LHCN-M2 (cell line): ENCODE data around the gene RFX4. TPM values are rescaled to one million over a fixed set of nuclear protein-coding genes. Genes with fewer than 3 reads are reported as not detected.
"Not testable (repeated sequence)": the region's sequence is repeated elsewhere in the genome, so short reads cannot be mapped to it uniquely, and the experiment has no call there.

ENCODE experiments used
- DNase-seq: peaks from one replicate; pipeline ENCODE4 v3.0.0-alpha.2; 2012; ENCODE audit warnings: low read depth
- total RNA-seq: library from RNA; depleted of rRNA; stranded (reverse); fragments of >200 nt; gene quantifications from 2 replicates; pipeline ENCODE4 v1.2.3, GENCODE V29; 2014

RFX4 gene
- total RNA-seq, 1 experiment from 2014 or later, result not detected

DNA sequence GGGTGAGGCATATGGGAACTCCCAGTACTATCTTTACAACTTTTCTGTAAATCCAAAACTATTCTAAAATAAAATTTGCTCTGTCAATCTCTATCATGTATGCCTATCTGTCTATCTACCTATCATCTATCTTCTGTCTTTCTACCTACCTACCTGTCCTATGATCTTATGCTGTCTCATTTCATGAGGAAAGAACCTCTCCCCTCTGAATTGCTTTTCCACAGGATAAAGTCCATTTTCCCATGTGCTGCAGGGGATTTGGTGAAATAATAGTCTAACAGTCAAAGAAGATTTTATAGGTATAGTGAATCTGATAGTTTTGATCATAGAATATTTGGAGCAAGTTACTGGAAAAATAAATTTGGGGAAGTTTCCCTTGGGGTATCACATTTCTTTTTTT, 104.9 kb downstream of the RFX4 start:
- DNase-seq, result no peak

DNA sequence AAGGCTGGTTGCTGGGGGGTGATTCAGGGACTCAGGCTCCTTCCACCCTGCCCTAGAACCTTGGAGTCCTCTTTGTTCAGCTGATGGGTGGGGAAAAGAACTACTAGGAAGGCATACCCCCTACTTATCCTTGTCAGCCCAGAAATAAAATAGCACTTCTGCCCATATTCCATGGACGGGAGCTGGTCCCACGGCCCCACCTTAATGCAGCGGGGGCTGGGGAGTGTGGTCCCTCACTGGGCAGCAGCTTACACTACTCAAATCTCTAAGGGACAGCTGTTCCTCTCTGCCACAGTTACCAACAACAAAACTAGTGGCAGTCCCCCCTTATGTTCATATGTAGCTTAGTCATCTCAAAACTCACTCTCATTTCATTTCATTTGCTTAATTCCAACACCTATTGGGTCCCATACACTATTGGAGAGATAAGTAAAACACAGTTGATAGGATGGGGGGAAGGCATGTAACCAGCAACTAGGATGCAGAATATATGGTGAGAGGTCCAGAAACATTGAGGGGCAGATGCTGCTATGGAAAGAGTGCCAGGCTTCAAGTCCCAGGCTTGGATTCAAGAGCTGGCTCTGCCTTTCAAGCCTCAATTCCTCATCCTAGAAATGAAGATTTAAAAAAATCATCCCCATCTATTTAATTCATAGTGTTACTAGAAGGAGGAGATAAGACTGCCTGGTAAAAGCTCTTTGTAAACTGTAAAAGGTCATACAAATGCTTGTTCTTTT, 107.9 kb downstream of the RFX4 start:
- no peak for DNase-seq

DNA sequence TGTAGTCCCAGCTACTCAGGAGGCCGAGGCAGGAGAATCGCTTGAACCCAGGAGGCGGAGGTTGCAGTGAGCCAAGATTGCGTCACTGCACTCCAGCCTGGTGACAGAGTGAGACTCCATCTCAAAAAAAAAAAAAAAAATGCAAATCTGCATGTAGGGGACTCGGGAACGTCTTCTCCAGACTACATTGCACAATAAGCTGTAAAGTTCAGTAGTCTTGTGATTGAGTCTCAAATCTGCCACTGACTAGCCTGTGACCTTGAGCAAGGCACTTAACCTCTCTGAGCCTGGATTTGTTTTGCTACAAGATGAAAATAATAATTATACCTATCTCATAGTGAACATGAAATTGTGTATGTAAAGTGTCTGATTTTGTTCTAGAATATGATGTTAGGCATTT, 109.2 kb downstream of the RFX4 start:
- DNase-seq, result not testable (repeated sequence)

DNA sequence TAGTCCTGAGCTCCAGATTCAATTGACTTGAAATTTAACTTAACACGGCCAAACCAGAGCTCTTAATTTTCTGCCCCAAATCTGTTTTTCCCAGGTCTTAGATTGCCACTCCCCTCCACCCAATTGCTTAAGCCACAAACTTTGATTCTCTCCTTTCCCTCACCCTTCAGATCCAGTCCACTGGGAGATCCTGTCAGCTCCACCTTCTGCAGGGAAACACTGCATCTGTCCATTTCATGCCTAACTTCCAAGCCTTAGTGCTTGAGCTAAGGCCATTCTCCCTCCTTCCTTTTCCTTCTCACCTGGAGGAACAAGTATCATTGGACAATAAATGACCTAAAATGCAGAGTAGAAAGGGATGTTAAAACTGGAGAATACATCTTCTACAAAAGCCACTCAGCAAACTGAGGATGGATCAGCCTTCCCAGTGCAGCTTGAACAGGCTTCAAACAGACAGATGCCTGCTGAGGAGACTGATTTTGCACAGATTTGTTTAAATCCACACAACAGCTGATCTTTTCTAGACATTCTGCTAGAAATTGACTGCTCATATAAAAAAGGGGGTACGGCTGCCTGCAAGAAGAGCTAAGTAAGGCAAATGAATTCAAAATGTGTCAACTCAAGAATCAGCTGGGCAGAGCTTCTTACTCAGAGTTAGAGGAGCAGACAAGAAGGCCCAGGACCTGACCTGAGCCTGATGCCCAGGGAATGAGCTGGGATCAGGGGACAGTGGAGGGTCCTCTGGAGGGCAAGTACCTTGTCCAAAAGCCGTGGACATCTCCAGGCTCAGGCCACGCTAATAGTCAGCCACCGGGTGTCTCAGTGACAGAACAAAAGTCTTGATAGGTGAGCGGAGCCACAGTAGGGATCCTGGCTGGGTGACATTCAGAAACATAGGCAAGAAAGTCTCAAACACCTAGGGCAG, 110.4 kb downstream of the RFX4 start:
- no peak for DNase-seq

DNA sequence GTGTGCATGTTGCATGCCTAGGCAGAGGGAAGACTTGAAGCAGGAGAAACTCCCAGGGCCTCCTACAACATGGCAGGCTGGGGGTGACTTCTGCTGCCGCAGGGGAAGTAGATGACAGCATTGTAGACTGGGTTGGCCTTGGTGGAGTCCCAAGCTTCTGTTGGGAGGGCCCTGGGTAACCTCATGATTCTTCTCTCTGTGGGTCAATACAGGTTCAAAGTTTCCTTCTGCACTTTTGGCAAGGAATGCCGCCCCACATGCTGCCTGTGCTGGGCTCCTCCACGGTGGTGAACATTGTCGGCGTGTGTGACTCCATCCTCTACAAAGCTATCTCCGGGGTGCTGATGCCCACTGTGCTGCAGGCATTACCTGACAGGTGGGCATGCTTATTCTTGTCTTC, 113.3 kb downstream of the RFX4 start:
- DNase-seq, result no peak

GRCh38 chr12:106696681-106697417, 114.0 kb downstream of the RFX4 start:
- no peak for DNase-seq

DNA sequence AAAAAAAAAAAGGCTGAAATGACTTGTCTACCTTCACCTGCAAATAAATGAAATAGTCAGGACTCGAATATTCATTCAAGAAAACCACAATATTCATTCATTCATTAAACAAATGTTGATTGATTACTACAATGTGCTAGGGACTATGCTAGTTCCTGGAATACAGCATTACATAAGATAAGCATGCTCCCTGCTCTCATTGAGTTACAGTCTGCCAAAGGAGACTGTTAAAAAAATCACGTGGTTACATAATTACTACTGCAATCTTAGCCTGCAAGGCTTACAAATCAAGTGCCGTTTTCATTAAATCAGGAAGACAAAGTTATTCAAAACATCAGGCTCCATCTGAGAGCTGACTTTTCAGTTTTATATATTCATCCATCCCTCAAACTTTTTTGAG, 121.3 kb downstream of the RFX4 start:
- DNase-seq, result no peak

- no peak for DNase-seq
These were observed 123.2 kb downstream of the RFX4 start for GRCh38 chr12:106705971-106706370.

DNA sequence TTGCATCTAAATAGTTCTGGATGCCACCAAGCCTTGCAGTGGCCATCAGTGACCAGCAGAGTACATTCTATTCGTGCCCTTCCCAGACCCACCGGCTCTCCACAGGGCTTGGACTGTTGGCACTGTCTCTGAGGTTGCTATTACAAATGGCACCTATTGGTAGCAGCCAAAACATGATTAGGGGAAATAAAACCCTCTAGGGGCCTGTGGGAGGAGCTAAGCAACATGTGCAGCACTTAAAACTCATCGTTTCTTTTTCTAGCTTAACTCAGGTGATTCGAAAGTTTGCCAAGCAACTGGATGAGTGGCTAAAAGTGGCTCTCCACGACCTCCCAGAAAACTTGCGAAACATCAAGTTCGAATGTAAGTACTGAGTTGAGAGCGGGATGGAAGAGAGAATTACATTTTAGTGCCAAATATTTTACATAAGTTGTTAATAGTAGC, 126.3 kb downstream of the RFX4 start:
- no peak for DNase-seq

DNA sequence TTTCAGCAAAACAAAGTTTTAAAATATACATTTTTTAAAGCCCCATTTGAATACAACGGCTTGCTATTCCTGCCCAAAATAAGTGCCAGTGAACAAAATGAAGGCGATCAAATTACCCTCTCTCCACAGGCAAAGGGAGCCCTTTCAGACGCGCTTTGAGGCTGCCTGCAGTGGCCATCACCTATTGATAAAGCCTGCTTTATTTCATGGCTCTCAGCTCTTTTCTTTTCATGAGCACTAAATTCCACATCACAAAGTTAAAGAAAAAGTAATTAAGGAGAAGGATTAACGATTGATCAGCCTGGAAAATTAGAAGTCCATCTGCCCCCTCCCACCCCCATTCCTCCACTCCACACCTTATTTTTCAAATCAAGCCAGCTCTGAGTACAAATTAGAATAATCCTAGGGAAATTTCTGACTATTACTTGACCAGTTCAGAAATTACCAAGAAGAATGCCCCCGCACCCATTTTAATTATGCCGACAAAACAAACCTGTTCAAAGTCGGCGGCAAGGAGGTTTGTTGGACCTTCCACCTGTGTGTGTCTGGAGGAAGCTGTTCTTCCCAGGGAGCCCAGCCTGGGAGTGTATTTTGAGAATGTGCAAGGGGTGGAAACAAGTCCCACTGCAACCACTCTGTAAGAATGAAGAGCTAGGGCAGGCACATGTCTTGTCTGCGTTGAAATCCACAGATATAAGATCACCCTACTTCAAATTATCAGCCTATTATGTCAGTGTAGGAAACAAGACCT, 127.5 kb downstream of the RFX4 start:
- no peak for DNase-seq

DNA sequence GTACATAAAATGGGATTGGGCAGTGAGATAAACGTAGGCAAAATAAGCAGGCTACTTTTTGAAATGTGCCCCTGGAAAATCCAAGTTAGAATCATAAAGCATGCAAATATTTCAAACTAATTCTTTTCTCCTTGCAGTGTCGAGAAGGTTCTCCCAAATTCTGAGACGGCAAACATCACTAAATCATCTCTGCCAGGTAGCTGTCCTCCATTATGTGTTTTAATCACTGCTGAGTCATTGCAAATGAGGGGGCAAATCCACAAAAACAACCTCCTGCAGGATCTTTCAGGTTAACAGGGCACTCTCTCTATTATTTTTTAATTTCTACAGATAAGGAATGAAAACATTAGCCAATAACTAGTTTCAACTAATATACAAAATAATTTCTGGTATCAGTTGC, 128.5 kb downstream of the RFX4 start:
- no peak for DNase-seq

GRCh38 chr12:106712768-106713167, 130.0 kb downstream of the RFX4 start:
- no peak for DNase-seq

- no peak for DNase-seq
These were observed 132.1 kb downstream of the RFX4 start for GRCh38 chr12:106714926-106715325.

DNA sequence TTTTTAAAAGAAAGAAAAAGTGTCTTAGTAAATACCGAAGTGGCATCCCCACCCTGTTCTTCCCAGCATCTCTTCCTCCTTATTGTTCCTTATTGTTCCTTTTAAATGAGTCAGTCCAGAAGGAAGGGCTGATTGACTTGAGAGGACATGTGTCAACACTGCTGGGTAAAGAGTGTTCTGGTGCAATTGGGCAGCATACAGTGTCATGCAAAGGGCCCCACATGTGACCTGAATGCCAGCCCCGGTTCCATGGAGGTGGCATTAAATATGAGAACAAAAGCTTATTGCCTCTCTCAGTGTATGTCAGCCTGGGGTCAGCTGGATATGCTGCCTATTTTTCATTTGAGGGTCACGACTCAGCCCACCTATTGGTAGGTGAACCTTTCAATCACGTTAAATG, 132.8 kb downstream of the RFX4 start:
- no peak for DNase-seq

DNA sequence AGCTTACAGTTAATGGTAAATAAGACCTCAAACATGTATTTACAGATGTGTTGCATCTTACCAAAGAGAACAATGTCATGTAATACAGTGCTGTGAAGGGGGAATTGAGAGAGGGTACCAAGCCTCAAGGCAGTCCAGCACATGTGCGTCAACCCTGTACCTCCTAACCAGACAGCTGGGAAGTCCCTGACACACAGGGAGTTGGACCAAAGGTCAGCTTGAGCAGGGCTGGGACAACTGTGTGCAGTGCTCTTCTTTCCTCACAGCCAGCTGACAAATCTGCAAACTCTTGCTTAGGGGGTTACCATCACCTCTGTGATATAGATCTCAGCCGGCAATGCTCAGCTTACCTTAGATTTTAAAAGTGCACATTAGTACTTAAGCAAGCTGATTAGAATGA, 134.9 kb downstream of the RFX4 start:
- DNase-seq, result no peak

GRCh38 chr12:106719879-106720278, 137.1 kb downstream of the RFX4 start:
- no peak for DNase-seq

DNA sequence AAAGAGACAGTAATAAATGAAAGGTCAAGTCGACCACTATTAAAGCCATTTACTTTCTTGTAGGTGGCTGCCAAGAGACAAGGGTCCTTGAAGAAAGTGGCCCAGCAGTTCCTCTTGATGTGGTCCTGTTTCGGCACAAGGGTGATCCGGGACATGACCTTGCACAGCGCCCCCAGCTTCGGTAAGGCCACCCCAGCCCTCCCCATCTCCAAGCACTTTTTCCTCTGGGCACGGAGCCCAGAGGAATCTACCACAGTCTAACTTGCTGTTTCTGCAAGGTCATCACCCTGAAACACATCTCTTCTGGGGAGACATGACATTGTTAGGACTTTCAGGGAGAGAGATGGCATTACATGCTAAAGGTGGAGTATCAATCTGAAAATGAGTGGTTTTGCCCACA, 137.9 kb downstream of the RFX4 start:
- no peak for DNase-seq

- DNase-seq, result no peak
These were observed 139.1 kb downstream of the RFX4 start for GRCh38 chr12:106721915-106722314.

GRCh38 chr12:106722837-106723236, 140.0 kb downstream of the RFX4 start:
- DNase-seq, result no peak

DNA sequence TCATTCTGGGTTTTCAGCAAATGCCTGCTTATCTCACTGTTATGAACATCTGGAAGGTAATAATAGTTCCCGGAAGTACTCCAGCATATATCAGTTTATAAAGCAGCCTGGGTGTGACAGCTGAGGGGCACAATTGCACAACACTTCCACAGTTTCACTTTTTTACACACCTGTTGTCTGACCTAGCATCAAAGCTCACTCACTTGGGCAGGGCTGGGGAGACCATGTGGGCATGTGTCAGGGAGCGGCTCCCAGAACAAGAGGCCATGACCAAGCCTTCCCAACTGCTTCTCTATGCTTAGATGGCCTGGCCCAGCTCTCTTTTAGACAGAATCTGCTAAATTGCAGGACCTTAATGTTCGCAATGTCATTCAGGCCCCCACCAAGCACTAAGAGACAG, 140.6 kb downstream of the RFX4 start:
- no peak for DNase-seq

DNA sequence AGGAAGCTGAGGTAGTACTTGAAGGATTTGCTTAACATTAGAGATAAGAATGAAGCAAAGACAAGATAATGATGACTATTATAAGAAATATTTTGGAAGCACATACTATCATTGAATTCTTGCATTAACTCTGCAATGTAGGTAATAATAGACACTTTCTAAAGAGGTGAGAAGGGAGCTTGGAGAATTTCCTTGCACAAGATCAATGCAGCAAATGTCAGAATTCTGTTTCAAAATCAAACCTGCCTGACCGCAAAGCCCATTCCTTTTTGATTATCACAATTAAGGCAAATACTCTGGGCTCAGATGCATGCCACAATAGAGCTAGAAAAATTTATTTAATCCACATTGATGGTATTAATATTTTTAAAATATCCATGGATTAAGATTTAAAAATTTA, 141.3 kb downstream of the RFX4 start:
- no peak for DNase-seq
